HG02588 (cell line): ENCODE results near the gene NUDT16L1.

ENCODE experiments used
- ATAC-seq: cut with Tn5 transposase; IDR thresholded peaks from one replicate; pipeline ENCODE4 v1.9.1; 2021; ENCODE audit warnings: mild to moderate bottlenecking, moderate library complexity; ENCODE audit not compliant: unreplicated experiment

Gene NUDT16L1

DNA sequence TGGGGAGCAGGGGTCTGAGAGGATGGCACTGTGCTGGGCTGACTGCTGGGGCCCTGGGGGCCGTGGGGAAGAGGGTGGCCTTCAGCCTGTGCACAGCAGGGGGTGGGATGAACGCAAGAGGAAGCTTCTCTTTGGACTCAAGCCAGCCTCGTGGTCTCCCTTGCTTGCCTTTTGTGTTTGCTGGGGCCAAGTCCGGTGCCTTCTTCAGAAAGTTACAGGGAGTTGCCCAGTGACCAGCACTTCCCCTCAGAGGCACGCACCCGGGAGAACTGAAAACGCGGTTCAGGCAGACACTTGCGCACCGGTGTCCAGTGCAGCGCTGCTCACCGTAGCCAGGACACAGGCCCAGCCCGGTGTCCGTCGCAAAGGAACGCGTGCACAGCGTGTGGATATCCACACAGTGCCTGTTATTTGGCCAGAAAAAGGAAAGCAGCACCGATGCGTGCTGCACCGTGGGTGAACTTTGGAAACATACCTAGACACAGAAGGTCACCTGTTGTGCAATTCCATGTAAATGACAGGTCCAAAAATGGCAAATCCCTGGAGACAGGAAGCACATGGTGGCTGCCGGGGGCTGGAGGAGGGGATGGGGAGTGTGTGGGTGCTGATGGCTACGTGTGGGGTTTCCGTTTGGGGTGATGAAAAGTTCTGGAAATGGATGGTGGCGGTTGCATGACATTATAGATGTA, 29.4 kb upstream of the NUDT16L1 start:
- ATAC-seq: no peak

DNA sequence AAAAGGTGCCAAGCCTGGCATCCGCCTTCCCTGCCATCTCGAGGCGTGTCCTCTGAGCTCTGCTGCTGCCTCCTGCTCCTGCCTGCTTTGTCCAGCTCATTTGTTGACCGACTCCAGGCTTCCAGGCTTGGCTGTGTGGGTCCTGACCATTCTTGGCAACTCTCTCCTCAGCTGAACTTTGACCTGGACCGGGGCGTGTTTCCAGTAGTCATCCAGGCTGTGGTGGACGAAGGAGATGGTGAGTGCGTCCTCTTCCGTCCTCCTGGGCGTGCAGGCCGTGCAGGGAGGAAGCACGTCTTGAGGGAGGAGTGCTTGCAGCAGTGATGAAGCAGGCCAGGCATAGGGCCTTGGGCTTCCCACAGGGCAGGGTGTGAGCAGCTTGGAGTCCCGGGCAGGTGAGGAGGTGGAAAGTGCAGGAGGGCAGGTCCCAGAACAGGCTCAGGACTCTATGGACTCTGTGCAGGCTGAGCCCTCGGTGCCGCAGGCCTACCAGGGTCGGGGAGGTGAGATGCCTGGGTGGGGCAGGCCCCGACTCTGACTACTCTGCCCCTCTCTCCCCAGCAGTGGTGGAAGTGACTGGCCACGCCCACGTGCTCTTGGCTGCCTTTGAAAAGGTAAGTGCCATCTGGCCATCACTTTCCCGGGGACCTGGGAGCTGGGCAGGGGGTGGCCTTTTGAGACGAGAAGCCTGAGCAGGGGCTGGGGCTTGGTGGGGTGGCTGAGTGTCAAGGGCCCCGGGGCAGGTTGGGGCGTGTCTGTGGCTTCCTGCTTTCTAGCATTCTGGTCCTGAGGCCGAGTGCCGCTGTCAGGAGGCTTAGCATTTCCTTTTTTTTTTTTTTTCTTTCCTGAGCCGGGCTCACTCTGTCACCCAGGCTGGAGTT, 28.6 kb upstream of the NUDT16L1 start:
- no peak for ATAC-seq

DNA sequence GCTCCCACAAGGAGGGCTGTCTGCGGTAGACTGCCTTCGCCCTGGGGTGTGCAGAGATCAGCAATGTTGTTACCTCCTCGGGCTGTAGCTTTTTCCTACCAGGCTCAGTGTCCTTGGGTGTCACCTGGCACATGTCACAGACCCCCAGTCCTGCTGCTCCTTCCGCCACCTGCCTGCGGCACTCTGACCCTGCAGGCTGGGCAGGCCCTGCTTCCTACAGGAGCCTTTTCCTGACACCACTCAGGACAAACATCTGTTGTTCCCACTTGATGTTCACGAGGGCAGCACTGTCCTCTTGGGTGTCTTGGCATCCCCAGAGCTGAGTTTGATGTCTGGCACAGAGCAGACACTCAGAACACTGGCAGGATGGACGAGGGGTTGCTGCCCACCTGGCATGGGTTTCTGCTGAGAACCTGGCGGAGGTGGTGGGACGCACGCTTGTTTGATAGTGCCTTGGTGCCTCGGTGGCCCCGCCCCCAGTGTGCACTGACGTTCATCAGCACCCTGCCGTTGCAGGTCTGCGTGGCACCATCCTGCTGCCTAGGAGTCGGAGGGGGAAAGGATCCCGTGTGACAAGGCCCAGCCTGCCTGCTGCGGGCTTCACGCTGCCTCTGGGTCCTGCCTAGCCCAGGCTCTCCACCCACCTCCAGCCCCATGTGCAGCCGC, 26.7 kb upstream of the NUDT16L1 start:
- no peak for ATAC-seq

GRCh38 chr16:4667203-4667963, 26.0 kb upstream of the NUDT16L1 start:
- ATAC-seq: no peak

DNA sequence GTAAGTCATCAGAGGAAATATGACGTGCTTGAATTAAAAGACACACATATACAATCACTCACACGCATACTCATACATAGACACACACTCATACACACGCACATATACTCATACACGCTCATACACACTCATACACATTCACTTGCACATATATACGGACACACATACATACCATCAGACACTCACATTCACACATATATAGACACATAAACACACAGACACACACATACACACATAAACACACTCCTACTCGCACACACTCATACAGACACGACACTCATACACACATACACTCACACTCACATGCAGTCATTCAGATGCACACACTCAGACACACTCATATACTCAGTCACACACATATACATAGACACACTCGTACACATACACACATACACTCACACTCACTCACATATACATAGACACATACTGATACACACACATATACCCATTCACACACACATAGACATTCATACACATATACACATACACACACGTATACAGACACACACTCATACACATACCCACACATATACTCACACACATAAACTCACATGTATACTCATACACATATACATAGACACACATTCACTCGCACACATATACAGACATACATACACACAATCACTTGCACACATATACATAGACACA, 24.9 kb upstream of the NUDT16L1 start:
- ATAC-seq: no peak

DNA sequence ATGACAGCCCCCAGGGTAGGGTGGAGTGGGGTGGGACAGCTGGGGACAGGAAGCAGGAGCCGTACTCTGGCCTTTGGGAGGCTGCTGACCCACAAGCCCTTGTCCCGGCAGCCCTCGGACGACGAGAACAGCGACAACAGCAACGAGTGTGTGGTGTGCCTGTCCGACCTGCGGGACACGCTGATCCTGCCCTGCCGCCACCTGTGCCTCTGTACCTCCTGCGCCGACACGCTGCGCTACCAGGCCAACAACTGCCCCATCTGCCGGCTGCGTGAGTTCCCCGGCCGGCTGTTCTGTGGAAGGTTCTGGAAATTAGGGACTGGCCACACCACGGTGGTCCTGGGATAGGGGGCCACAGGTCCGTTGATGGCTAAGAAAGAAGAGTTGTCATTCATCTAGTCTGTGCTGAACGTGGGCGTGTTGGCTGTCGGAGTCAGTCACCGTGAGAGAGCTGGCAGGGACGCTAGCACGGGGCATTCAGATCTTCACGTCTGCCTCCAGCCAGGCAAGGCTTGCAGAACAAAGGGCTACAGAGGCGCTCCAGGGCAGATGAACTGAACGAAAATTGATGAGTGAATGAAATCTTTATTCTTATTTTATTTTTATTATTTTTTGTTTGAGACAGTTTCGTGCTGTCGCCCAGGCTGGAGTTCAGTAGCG, 19.8 kb upstream of the NUDT16L1 start:
- no peak for ATAC-seq

- ATAC-seq: no peak
These were observed 18.3 kb upstream of the NUDT16L1 start for GRCh38 chr16:4674926-4675530.

DNA sequence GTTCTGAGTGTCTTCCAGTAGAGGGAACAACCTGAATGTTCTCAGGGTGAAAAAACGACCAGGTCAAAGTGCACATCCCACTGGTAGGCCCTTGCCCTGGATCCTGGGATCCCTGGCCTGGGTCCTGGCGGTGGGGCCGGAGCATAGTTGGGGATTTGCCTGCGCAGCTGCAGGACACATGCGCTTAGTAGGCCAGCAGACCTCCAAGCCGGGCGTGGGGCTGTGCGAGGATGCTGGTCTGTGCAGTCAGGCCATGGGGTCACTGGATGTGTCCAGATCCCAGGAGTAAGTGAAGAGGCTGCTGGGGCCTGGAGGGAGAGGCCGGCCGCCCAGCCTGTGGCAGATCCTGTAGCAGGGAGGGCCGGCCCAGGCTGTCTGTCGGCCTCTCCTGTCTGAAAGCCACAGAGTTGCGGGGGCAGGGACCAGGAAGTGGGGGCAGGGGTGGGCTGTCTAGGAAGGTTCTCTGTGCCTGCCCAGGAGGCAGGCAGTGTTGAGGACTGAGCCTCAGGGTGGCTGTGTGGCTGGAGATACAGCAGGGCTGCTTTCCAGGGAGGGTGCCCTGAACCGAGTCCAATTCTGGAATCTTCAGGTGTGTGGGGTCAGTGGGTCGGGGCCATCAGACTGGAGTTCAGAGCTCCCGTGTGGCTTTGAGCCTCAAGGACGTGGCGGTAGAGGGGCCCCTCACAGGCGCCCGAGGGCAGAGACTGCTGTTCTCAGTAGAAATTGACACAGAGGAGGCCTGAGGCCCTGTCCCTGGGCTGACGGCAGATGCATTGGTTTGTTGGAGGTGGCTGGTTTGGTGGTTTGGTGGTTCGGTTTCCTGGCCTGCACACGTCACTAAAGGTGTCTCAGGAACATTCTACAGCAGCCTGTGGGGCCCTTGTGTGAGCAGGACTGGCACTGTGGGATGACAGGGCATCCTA, 17.2 kb upstream of the NUDT16L1 start:
- ATAC-seq: no peak

DNA sequence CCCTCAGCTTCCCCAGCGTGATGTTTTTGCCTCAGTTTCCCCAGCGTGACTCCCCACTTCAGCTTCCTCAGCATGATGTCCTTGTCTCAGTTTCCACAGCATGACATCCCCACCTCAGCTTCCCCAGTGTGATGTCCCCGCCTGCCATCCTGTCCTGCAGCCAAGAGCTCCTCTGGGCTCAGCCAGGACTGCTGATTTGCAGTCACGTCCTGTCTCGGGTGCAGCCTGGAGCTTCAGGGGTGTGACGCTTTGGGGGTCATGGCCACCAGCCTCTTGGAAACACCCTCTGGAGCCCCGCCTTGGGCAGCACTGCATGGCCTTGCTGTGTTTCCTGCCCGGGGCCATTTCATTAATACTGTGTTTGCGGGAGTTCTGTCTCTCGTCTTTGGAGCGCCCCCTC, 16.5 kb upstream of the NUDT16L1 start:
- ATAC-seq: no peak

- no peak for ATAC-seq
These were observed 16.0 kb upstream of the NUDT16L1 start for GRCh38 chr16:4677390-4677789.

DNA sequence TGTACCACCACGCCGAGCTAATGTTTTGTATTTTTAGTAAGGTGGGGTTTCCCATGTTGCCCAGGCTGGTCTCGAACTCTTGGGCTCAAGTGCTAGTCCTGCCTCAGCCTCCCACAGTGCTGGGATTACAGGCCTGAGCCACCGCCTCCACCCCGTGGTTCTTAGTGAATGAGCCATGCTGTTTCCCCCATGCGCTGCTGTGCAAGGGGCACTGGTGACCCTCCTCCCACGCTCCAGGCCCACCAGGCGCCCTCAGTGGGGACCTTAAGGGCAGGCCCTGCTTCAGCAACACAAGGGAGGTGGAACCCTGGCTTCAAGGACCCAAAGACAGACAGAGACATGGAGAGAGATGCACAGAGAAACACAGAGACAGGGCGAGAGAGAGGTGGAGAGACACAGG, 15.4 kb upstream of the NUDT16L1 start:
- no peak for ATAC-seq

GRCh38 chr16:4678596-4678995, 14.8 kb upstream of the NUDT16L1 start:
- no peak for ATAC-seq

DNA sequence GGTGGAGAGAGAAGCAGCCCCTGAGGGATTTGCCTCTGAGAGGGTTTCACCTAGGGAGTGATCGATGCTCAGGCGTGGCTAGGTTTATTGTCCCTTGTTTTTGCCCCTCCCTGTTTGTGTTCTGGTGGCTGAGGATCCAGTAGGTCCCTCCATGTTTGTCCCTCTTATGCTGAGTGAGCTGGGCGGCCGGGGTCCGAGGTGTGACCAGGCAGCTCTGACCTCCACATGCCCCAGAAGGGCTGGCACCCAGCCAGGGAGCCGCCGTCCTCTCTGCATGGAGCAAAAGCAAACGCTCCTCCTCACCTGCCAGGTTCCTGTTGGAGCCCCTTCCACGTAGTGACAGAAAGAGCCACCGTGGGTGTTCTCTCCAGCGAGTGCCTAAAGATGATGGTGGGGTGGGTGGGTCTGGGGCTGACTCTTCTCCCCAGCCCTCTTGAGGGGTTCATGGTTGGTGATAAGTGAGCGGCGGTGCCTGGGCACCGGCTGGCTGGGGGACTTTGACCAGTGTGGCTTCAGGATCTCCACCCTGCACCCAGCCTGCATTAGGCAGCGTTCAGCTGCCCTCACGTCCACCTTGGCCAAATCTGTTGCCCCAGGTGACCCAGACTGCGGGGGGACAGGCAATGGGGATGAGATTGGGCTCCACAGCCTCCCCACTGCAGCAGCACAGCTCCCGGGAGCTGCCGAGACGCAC, 14.1 kb upstream of the NUDT16L1 start:
- no peak for ATAC-seq

- ATAC-seq: no peak
These were observed 13.3 kb upstream of the NUDT16L1 start for GRCh38 chr16:4679850-4680636.

GRCh38 chr16:4680673-4681470, 12.5 kb upstream of the NUDT16L1 start:
- ATAC-seq: no peak

GRCh38 chr16:4681471-4682083, 11.8 kb upstream of the NUDT16L1 start:
- ATAC-seq: no peak
